IgD-negative memory B cell (primary cell): ENCODE data around the gene BMS1. TPM values are rescaled to one million over a fixed set of nuclear protein-coding genes. Genes with fewer than 3 reads are reported as not detected.

Experiments used
- H3K27ac Mint-ChIP-seq, 3 donors: one replicate each; pipeline ENCODE4 v1.8.0; 2020 to 2022; ENCODE audit warnings: mild to moderate bottlenecking in 3 of 3, mixed read lengths in 3 of 3, moderate library complexity in 1 of 3
- H3K27me3 Mint-ChIP-seq: one replicate; pipeline ENCODE4 v1.8.0; 2021; ENCODE audit warnings: mixed read lengths
- H3K36me3 Mint-ChIP-seq: one replicate; pipeline ENCODE4 v1.8.0; 2020; ENCODE audit warnings: mild to moderate bottlenecking, mixed read lengths
- H3K4me1 Mint-ChIP-seq, 3 donors: one replicate each; pipeline ENCODE4 v1.8.0; 2020 to 2022; ENCODE audit warnings: mixed read lengths in 3 of 3, mild to moderate bottlenecking in 1 of 3
- H3K4me3 Mint-ChIP-seq, 4 donors: one replicate each; pipeline ENCODE4 v1.8.0; 2020 to 2022; ENCODE audit warnings: mild to moderate bottlenecking in 4 of 4, mixed read lengths in 4 of 4, moderate library complexity in 3 of 4
- H3K9me3 Mint-ChIP-seq, 3 donors: one replicate each; pipeline ENCODE4 v1.8.0; 2020 to 2021; ENCODE audit warnings: mixed read lengths in 3 of 3, mild to moderate bottlenecking in 1 of 3
- polyA plus RNA-seq: library from polyadenylated mRNA; unstranded; fragments of 300-500 nt; fragmentation: Illumina TruSeq; gene quantifications from one replicate; pipeline ENCODE4 v1.2.3, GENCODE V29; 2021

The BMS1 gene
- polyA plus RNA-seq, 1 donor from 2014 or later = 12.4 TPM

GRCh38 chr10:42878821-42879195 is 96.2 kb downstream of the BMS1 start:
- peaks cover 0 to 1% (median 0%) of the 10 kb centered on the region in 3 donors for H3K4me1 Mint-ChIP-seq
- H3K27me3 Mint-ChIP-seq = no peaks in the 10 kb centered on the region
- H3K36me3 Mint-ChIP-seq = no peaks in the 10 kb centered on the region
- no peak overlapping the region for H3K4me3 Mint-ChIP-seq
- H3K27ac Mint-ChIP-seq = no peak overlapping the region
- H3K9me3 Mint-ChIP-seq = peaks cover 2 to 14% (median 11%) of the 10 kb centered on the region in 3 donors

GRCh38 chr10:42879380-42880254 is 97.0 kb downstream of the BMS1 start:
- H3K9me3 Mint-ChIP-seq = peaks cover 3 to 14% (median 11%) of the 10 kb centered on the region in 3 donors
- H3K27me3 Mint-ChIP-seq = no peaks in the 10 kb centered on the region
- H3K27ac Mint-ChIP-seq = no peak overlapping the region
- no peaks in the 10 kb centered on the region for H3K36me3 Mint-ChIP-seq
- peaks cover 0 to 1% (median 0%) of the 10 kb centered on the region in 3 donors for H3K4me1 Mint-ChIP-seq
- H3K4me3 Mint-ChIP-seq = no peak overlapping the region

DNA sequence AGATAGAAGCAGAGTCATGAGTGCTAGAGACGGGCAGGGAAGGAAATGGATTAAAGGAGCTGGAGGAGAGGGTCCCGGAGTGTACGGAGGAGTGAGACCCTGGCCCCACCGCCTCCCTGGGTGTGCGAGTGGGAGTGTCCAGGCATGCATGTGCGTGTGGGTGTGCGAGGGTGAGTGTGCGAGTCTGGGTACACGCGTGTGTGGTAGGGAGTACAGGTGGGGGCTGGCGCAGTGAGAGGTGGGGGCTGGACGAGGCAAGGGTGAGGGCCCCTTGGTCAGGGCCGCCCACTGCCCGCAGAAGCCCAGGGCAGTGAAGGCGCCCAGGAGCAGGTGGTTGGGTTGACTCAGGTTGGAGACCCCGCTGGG is 97.6 kb downstream of the BMS1 start:
- Mint-ChIP-seq H3K27ac (no peak overlapping the region), H3K36me3 (no peaks in the 10 kb centered on the region), H3K27me3 (no peaks in the 10 kb centered on the region), H3K9me3 (peaks cover 3 to 14% (median 11%) of the 10 kb centered on the region in 3 donors), H3K4me1 (peaks cover 0 to 1% (median 0%) of the 10 kb centered on the region in 3 donors), H3K4me3 (no peak overlapping the region)

DNA sequence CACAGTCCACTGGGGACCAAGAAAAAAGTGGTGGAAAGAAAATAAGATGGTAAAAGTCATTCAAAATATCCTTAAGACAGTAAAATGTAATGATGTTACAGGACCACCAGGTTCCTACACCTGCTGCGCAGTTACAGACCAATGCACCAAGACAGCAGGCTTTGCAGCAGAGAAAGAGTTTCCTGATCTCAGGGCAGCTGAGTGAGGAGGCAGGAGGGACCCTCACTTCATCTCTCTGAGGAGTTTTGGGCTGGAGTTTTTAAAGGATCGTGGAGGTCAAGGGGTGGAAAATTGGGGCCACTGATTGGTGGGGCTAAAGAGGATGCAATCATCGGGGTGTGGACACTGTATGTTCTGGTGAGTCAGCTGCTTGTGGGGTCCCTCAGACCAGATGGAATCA is 100.0 kb downstream of the BMS1 start:
- Mint-ChIP-seq H3K27me3 (no peaks in the 10 kb centered on the region), H3K27ac (no peak overlapping the region), H3K4me1 (peaks cover 0 to 1% (median 0%) of the 10 kb centered on the region in 3 donors), H3K4me3 (no peak overlapping the region), H3K9me3 (peaks cover 3 to 14% (median 11%) of the 10 kb centered on the region in 3 donors), H3K36me3 (no peaks in the 10 kb centered on the region)

Other genes starting within 250 kb of the BMS1 start
- 6.7 TPM for gene ZNF33B, start 144.2 kb upstream of the BMS1 start, polyA plus RNA-seq